Psoas muscle (tissue), 8 donors: ENCODE results near the gene BOLA2B. TPM values are rescaled to one million over a fixed set of nuclear protein-coding genes. Genes with fewer than 3 reads are reported as not detected.

Experiments
- ATAC-seq, 4 donors: fragments of 200-7000 bp; cut with Tn5 transposase; one replicate each; pipeline ENCODE4 v1.9.1; 2020; ENCODE audit warnings: moderate library complexity in 3 of 4, mild to moderate bottlenecking in 2 of 4
- DNase-seq, 2 donors: peaks; one replicate each; pipeline ENCODE4 v3.0.0-alpha.2; 2020
- H3K27ac ChIP-seq: fragments of 200-600 bp; one replicate; pipeline ENCODE4 v1.8.0; 2022
- H3K27me3 ChIP-seq, 3 donors: fragments of 200-600 bp in 1 of 3; one replicate each; pipeline versions ENCODE4 v1.6.1 to v1.8.0; 2013 to 2022; ENCODE audit warnings: low read length in 2 of 3, mild to moderate bottlenecking in 2 of 3, moderate library complexity in 1 of 3; ENCODE audit not compliant: insufficient read depth in 3 of 3
- H3K36me3 ChIP-seq, 2 donors: fragments of 200-600 bp in 1 of 2; one replicate each; pipeline versions ENCODE4 v1.6.1 to v1.8.0; 2013 to 2022; ENCODE audit warnings: low read depth in 1 of 2, mild to moderate bottlenecking in 1 of 2, moderate library complexity in 1 of 2; ENCODE audit not compliant: insufficient read depth in 1 of 2
- H3K4me1 ChIP-seq: fragments of 200-600 bp; one replicate; pipeline ENCODE4 v1.8.0; 2022
- H3K4me3 ChIP-seq: fragments of 200-600 bp; one replicate; pipeline ENCODE4 v1.8.0; 2022; ENCODE audit warnings: mild to moderate bottlenecking
- H3K9me3 ChIP-seq: fragments of 200-600 bp; one replicate; pipeline ENCODE4 v1.8.0; 2022
- WGBS, 3 donors: extraction: QIAGEN DNeasy Blood & Tissue Kit; methylation state at CpG; one replicate each; pipeline versions ENCODE4 v1.1.6 to v1.1.7; 2013; 5-methylcytosine and 5-hydroxymethylcytosine counted together
- intact Hi-C, 2 donors: fragments of 100-400 bp; cut with DNase I; formaldehyde crosslinking; loops; one replicate each; pipeline versions ENCODE4 v1.11.0 to v1.14.2; 2022
- polyA plus RNA-seq, 3 donors: library from polyadenylated mRNA; stranded (reverse); fragments of 200-250 nt; gene quantifications; one replicate each; pipeline ENCODE4 v1.2.3, GENCODE V29; 2013
- total RNA-seq, 4 donors: library from RNA; stranded (reverse); fragmentation: NEBNext Ultra II Directional in 2 of 4; extraction: Animal tissue kit (Norgen Biotek cat#: 25700) in 2 of 4; gene quantifications; one replicate each; pipeline versions ENCODE4 v1.2.1 to v1.2.4, GENCODE V29; 2021 to 2023
- TF ChIP-seq, protein P1 (sequence below): fragments of 200-600 bp; IDR thresholded peaks from one replicate; pipeline ENCODE4 v1.8.0; 2022; ENCODE audit warnings: antibody characterized with exemption
- donor health status: healthy with polysubstance abuse.
- donor health status: DM: no; HTN: no; CAD: no; lungs with moderate emphysema.
- donor health status: Bipolar disorder and iron deficiency.
- donor health status: healthy.
- donor health status: DM: yes; HTN: yes; CAD: no.
- donor health status: DM: no; HTN: no; CAD: no.
- donor health status: DM: no; HTN: no; CAD: no.
- donor health status: DM: yes; HTN: yes; CAD: no.

The BOLA2B gene
- total and polyA plus RNA-seq, 7 donors: 54.0 to 700 (median 69.1) TPM

DNA sequence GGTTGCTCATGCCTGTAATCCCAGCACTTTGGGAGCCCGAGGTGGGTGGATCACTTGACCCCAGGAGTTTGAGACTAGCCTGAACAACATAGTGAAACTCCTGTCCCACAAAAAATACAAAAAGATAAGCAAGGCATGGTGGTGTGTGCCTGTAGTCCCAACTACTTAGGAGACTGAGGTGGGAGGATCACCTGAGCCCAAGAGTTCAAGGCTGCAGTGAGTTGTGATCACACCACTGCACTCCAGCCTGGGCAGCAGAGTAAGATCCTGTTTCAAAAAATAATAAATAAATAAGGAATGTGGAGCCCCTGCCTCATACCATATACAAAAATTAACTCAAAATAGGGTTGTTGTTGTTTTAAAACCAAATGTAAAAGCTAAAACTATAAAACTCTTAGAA, 36.3 kb downstream of the BOLA2B start:
- TF ChIP-seq, protein P1, sequence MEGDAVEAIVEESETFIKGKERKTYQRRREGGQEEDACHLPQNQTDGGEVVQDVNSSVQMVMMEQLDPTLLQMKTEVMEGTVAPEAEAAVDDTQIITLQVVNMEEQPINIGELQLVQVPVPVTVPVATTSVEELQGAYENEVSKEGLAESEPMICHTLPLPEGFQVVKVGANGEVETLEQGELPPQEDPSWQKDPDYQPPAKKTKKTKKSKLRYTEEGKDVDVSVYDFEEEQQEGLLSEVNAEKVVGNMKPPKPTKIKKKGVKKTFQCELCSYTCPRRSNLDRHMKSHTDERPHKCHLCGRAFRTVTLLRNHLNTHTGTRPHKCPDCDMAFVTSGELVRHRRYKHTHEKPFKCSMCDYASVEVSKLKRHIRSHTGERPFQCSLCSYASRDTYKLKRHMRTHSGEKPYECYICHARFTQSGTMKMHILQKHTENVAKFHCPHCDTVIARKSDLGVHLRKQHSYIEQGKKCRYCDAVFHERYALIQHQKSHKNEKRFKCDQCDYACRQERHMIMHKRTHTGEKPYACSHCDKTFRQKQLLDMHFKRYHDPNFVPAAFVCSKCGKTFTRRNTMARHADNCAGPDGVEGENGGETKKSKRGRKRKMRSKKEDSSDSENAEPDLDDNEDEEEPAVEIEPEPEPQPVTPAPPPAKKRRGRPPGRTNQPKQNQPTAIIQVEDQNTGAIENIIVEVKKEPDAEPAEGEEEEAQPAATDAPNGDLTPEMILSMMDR: no peak
- H3K4me1 ChIP-seq: no peaks in the 10 kb centered on the region
- no peaks in the 10 kb centered on the region for H3K27me3 ChIP-seq
- DNase-seq (no peak), ATAC-seq (no peak)
- intact Hi-C loops: no loop called here
- no peak overlapping the region for H3K27ac ChIP-seq
- H3K9me3 ChIP-seq: no peaks in the 10 kb centered on the region
- H3K4me3 ChIP-seq: no peak overlapping the region
- H3K36me3 ChIP-seq: no peaks in the 10 kb centered on the region
- 72 to 78% (median 73%) methylated on average over 1 of the region's 1 CpG for WGBS, 3 donors

- Histone ChIP-seq H3K4me1 (no peaks in the 10 kb centered on the region), H3K4me3 (no peak overlapping the region), H3K9me3 (peaks cover under 1% of the 10 kb centered on the region), H3K27me3 (no peaks in the 10 kb centered on the region), H3K27ac (no peak overlapping the region), H3K36me3 (no peaks in the 10 kb centered on the region)
- TF ChIP-seq, protein P1: no peak
- DNase-seq (no peak), ATAC-seq (no peak)
- 91 to 97% (median 96%) methylated on average over 5 of the region's 5 CpGs for WGBS, 3 donors
- intact Hi-C loops: no loop called here
These were observed 38.3 kb downstream of the BOLA2B start for GRCh38 chr16:30155188-30155587.

DNA sequence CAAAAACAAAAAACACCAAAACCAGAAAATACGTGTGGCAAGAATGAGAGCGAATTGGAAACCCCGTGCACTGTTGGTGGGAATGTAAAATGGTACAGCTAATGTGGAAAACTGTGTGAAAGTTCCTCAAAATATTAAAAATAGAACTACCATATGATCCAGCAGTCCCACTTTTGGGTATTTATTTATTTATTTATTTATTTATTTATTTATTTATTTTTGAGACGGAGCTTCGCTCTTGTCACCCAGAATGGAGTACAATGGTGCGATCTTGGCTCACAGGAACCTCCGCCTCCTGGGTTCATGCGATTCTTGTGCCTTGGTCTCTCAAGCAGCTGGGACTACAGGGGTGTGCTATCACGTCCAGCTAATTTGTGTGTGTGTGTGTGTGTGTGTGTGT, 40.9 kb downstream of the BOLA2B start:
- DNase-seq (no peak), ATAC-seq (no peak)
- H3K4me3 ChIP-seq: no peak overlapping the region
- H3K27ac ChIP-seq: no peak overlapping the region
- intact Hi-C loops: no loop called here
- H3K36me3 ChIP-seq: no peaks in the 10 kb centered on the region
- H3K9me3 ChIP-seq: peaks cover 8% of the 10 kb centered on the region
- H3K4me1 ChIP-seq: no peaks in the 10 kb centered on the region
- no peaks in the 10 kb centered on the region for H3K27me3 ChIP-seq
- WGBS, 3 donors: 95% methylated on average over 9 of the region's 9 CpGs
- TF ChIP-seq, protein P1: no peak

DNA sequence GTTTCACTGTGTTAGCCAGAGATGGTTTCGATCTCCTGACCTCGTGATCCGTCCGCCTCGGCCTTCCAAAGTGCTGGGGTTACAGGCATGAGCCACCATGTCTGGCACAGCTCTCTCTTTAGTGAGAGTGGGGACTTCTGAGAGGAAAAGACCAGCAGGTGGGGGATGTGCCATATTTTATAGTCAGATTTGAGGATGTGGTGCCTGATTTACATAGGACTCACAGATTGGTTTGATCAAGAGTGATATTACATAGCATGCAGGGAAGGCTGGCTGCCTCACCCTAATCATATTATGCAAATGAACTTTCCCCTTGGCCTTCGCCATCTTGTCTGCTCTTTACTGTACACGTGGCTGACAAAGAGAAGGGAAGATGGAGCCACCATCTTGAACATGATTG, 42.4 kb downstream of the BOLA2B start:
- peaks cover 8% of the 10 kb centered on the region for H3K9me3 ChIP-seq

More for the DNA sequence above, 42.4 kb downstream of the BOLA2B start:
- H3K36me3 ChIP-seq: no peaks in the 10 kb centered on the region
- 85 to 90% (median 88%) methylated on average over 7 of the region's 7 CpGs for WGBS, 3 donors
- no peaks in the 10 kb centered on the region for H3K27me3 ChIP-seq
- intact Hi-C loops: no loop called here
- no peak overlapping the region for H3K4me3 ChIP-seq
- no peaks in the 10 kb centered on the region for H3K4me1 ChIP-seq
- no peak for DNase-seq
- H3K27ac ChIP-seq: no peak overlapping the region
- no peak for ATAC-seq
- TF ChIP-seq, protein P1: no peak
